ENCODE measurements around the gene RERE.

GRCh38 chr1:8460132-8460544 lies 357.3 kb downstream of the RERE start:
- TF ChIP-seq CTCF (IDR thresholded peaks at IDR 0.05) (no peak), POLR2A (IDR thresholded peaks at IDR 0.05) (no peak)

Measured in body of pancreas (tissue), 4 donors.